ENCODE data around the gene SLC8B1.

- TF ChIP-seq CTCF (IDR thresholded peaks at IDR 0.05) (no peak), POLR2A (IDR thresholded peaks at IDR 0.05) (no peak)
Measured at GRCh38 chr12:113296557-113297213, 38.2 kb downstream of the SLC8B1 start.
